Body of pancreas (tissue), 4 donors: ENCODE results near the gene BRD1.
"Not testable (repeated sequence)": the region's sequence is repeated elsewhere in the genome, so short reads cannot be mapped to it uniquely, and the experiment has no call there.

Experiments used
- POLR2A ChIP-seq, 3 donors: fragments of 450-650 bp; IDR thresholded peaks; one replicate each; pipeline ENCODE4 v1.6.1; 2016; ENCODE audit warnings: antibody characterized with exemption in 3 of 3, mild to moderate bottlenecking in 2 of 3
- TF ChIP-seq, protein P1 (sequence below), 7 experiments: fragments of 450-650 bp in 4 of 7; fragments of 200-600 bp in 3 of 7; sonication (generic) in 3 of 7; IDR thresholded peaks; one replicate each; pipeline ENCODE4 v1.5.1; 2016 to 2019; ENCODE audit warnings: antibody characterized with exemption in 7 of 7

DNA sequence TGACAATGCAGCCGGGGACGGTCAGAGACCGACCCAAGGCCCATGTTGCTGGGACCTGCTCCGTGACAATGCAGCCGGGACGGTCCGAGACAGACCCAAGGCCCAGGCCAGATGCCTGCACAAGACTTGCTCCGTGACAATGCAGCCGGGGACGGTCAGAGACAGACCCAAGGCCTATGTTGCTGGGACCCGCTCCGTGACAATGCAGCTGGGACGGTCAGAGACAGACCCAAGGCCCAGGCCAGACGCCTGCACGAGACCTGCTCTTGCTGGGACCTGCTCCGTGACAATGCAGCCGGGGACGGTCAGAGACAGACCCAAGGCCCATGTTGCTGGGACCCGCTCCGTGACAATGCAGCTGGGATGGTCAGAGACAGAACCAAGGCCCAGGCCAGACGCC lies 45.8 kb downstream of the BRD1 start:
- TF ChIP-seq, protein P1, sequence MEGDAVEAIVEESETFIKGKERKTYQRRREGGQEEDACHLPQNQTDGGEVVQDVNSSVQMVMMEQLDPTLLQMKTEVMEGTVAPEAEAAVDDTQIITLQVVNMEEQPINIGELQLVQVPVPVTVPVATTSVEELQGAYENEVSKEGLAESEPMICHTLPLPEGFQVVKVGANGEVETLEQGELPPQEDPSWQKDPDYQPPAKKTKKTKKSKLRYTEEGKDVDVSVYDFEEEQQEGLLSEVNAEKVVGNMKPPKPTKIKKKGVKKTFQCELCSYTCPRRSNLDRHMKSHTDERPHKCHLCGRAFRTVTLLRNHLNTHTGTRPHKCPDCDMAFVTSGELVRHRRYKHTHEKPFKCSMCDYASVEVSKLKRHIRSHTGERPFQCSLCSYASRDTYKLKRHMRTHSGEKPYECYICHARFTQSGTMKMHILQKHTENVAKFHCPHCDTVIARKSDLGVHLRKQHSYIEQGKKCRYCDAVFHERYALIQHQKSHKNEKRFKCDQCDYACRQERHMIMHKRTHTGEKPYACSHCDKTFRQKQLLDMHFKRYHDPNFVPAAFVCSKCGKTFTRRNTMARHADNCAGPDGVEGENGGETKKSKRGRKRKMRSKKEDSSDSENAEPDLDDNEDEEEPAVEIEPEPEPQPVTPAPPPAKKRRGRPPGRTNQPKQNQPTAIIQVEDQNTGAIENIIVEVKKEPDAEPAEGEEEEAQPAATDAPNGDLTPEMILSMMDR (IDR thresholded peaks at IDR 0.05), result not testable (repeated sequence)
- not testable (repeated sequence) for TF ChIP-seq POLR2A (IDR thresholded peaks at IDR 0.05)
